Naive B cell (primary cell): ENCODE data around the gene EEFSEC. TPM values are rescaled to one million over a fixed set of nuclear protein-coding genes. Genes with fewer than 3 reads are reported as not detected.
A peak's percentile ranks its signal among the peaks of the same experiment; 100 is the strongest.

Source experiments
- ATAC-seq, 2 donors: fragments of 150-1000 bp; cut with Tn5 transposase; 2 replicates each; pipeline ENCODE4 v1.10.0; 2021; ENCODE audit warnings: low read depth in 2 of 2, mild to moderate bottlenecking in 2 of 2, moderate library complexity in 2 of 2
- DNase-seq: peaks from one replicate; pipeline ENCODE4 v3.0.0; 2022
- H3K27ac Mint-ChIP-seq, 6 donors: one replicate each; pipeline ENCODE4 v1.8.0; 2020 to 2022; ENCODE audit warnings: mild to moderate bottlenecking in 6 of 6, mixed read lengths in 6 of 6, moderate library complexity in 5 of 6, inconsistent platforms in 2 of 6
- H3K27me3 Mint-ChIP-seq, 3 donors: one replicate each; pipeline ENCODE4 v1.8.0; 2021 to 2022; ENCODE audit warnings: mixed read lengths in 3 of 3, mild to moderate bottlenecking in 1 of 3
- H3K36me3 Mint-ChIP-seq, 2 donors: one replicate each; pipeline ENCODE4 v1.8.0; 2020 to 2022; ENCODE audit warnings: mixed read lengths in 2 of 2, inconsistent platforms in 1 of 2, mild to moderate bottlenecking in 1 of 2
- H3K4me1 Mint-ChIP-seq, 3 donors: one replicate each; pipeline ENCODE4 v1.8.0; 2020 to 2022; ENCODE audit warnings: mixed read lengths in 3 of 3, inconsistent platforms in 1 of 3, mild to moderate bottlenecking in 1 of 3, moderate library complexity in 1 of 3
- H3K4me3 Mint-ChIP-seq, 8 donors: one replicate each; pipeline ENCODE4 v1.8.0; 2020 to 2022; ENCODE audit warnings: mild to moderate bottlenecking in 8 of 8, mixed read lengths in 8 of 8, moderate library complexity in 8 of 8, inconsistent platforms in 2 of 8
- H3K9me3 Mint-ChIP-seq, 7 donors: one replicate each; pipeline ENCODE4 v1.8.0; 2020 to 2022; ENCODE audit warnings: mixed read lengths in 7 of 7, mild to moderate bottlenecking in 5 of 7, inconsistent platforms in 2 of 7, moderate library complexity in 1 of 7
- polyA plus RNA-seq, 6 donors: library from polyadenylated mRNA; unstranded; fragments of 300-500 nt; fragmentation: Illumina TruSeq; gene quantifications; one replicate each; pipeline ENCODE4 v1.2.3, GENCODE V29; 2021; ENCODE audit warnings: low read depth in 6 of 6

EEFSEC gene
- polyA plus RNA-seq, 6 donors from 2014 or later: 8.5 to 24.0 (median 20.1) TPM

GRCh38 chr3:128335621-128336296 lies 182.5 kb downstream of the EEFSEC start:
- H3K36me3 Mint-ChIP-seq: peaks cover 32 to 34% of the 10 kb centered on the region in 2 donors
- H3K27me3 Mint-ChIP-seq: no peaks in the 10 kb centered on the region
- peaks cover 0 to 15% (median 0%) of the 10 kb centered on the region in 3 donors for H3K4me1 Mint-ChIP-seq
- DNase-seq: no peak
- no peak for ATAC-seq
- peak overlapping the region in 3 of 6 donors; percentile 38 to 65 (median 65) for H3K27ac Mint-ChIP-seq
- no peak overlapping the region for H3K4me3 Mint-ChIP-seq
- H3K9me3 Mint-ChIP-seq: no peaks in the 10 kb centered on the region

GRCh38 chr3:128336337-128337156 lies 183.3 kb downstream of the EEFSEC start:
- Mint-ChIP-seq H3K9me3 (no peaks in the 10 kb centered on the region), H3K4me3 (no peak overlapping the region), H3K27ac (peak overlapping the region in 1 of 6 donors; percentile 84), H3K4me1 (peaks cover 0 to 15% (median 0%) of the 10 kb centered on the region in 3 donors), H3K27me3 (no peaks in the 10 kb centered on the region), H3K36me3 (peaks cover 34 to 37% of the 10 kb centered on the region in 2 donors)
- ATAC-seq (no peak), DNase-seq (no peak)

GRCh38 chr3:128337305-128337704 lies 184.0 kb downstream of the EEFSEC start:
- Mint-ChIP-seq H3K36me3 (peaks cover 34 to 37% of the 10 kb centered on the region in 2 donors), H3K4me1 (peaks cover 0 to 15% (median 0%) of the 10 kb centered on the region in 3 donors), H3K4me3 (no peak overlapping the region), H3K27ac (no peak overlapping the region), H3K9me3 (no peaks in the 10 kb centered on the region), H3K27me3 (no peaks in the 10 kb centered on the region)
- ATAC-seq (no peak), DNase-seq (no peak)

GRCh38 chr3:128338536-128339330 lies 185.5 kb downstream of the EEFSEC start:
- no peak for DNase-seq
- ATAC-seq: no peak
- H3K36me3 Mint-ChIP-seq: peaks cover 26 to 31% of the 10 kb centered on the region in 2 donors
- no peak overlapping the region for H3K27ac Mint-ChIP-seq
- H3K27me3 Mint-ChIP-seq: no peaks in the 10 kb centered on the region
- H3K4me1 Mint-ChIP-seq: peaks cover 0 to 16% (median 3%) of the 10 kb centered on the region in 3 donors
- no peaks in the 10 kb centered on the region for H3K9me3 Mint-ChIP-seq
- no peak overlapping the region for H3K4me3 Mint-ChIP-seq

GRCh38 chr3:128339491-128340012 lies 186.3 kb downstream of the EEFSEC start:
- DNase-seq: no peak
- H3K27ac Mint-ChIP-seq: no peak overlapping the region
- no peaks in the 10 kb centered on the region for H3K9me3 Mint-ChIP-seq
- no peak overlapping the region for H3K4me3 Mint-ChIP-seq
- H3K36me3 Mint-ChIP-seq: peaks cover 26 to 31% of the 10 kb centered on the region in 2 donors
- H3K4me1 Mint-ChIP-seq: peaks cover 0 to 20% (median 3%) of the 10 kb centered on the region in 3 donors
- no peak for ATAC-seq
- H3K27me3 Mint-ChIP-seq: no peaks in the 10 kb centered on the region

GRCh38 chr3:128340198-128340903 lies 187.1 kb downstream of the EEFSEC start:
- Mint-ChIP-seq H3K27ac (no peak overlapping the region), H3K4me1 (peaks cover 0 to 16% (median 5%) of the 10 kb centered on the region in 3 donors), H3K36me3 (peaks cover 20 to 31% of the 10 kb centered on the region in 2 donors), H3K27me3 (no peaks in the 10 kb centered on the region), H3K4me3 (no peak overlapping the region), H3K9me3 (no peaks in the 10 kb centered on the region)
- DNase-seq (no peak), ATAC-seq (no peak)

GRCh38 chr3:128340904-128341555 lies 187.7 kb downstream of the EEFSEC start:
- no peak overlapping the region for H3K4me3 Mint-ChIP-seq
- DNase-seq: no peak
- H3K9me3 Mint-ChIP-seq: no peaks in the 10 kb centered on the region
- H3K36me3 Mint-ChIP-seq: peaks cover 15 to 29% of the 10 kb centered on the region in 2 donors
- no peaks in the 10 kb centered on the region for H3K27me3 Mint-ChIP-seq
- H3K4me1 Mint-ChIP-seq: peaks cover 0 to 13% (median 5%) of the 10 kb centered on the region in 3 donors
- ATAC-seq: no peak
- H3K27ac Mint-ChIP-seq: peak overlapping the region in 1 of 6 donors; percentile 57

GRCh38 chr3:128341659-128342395 lies 188.5 kb downstream of the EEFSEC start:
- no peaks in the 10 kb centered on the region for H3K27me3 Mint-ChIP-seq
- H3K27ac Mint-ChIP-seq: no peak overlapping the region
- ATAC-seq (no peak), DNase-seq (no peak)
- no peaks in the 10 kb centered on the region for H3K9me3 Mint-ChIP-seq
- H3K4me3 Mint-ChIP-seq: no peak overlapping the region
- peaks cover under 1 to 10% (median 5%) of the 10 kb centered on the region in 3 donors for H3K4me1 Mint-ChIP-seq
- peaks cover 7 to 21% of the 10 kb centered on the region in 2 donors for H3K36me3 Mint-ChIP-seq

GRCh38 chr3:128342701-128343180 lies 189.5 kb downstream of the EEFSEC start:
- Mint-ChIP-seq H3K4me1 (peaks cover 6 to 19% (median 12%) of the 10 kb centered on the region in 3 donors), H3K27ac (peak overlapping the region in 1 of 6 donors; percentile 82), H3K36me3 (peaks cover 0 to 12% of the 10 kb centered on the region in 2 donors), H3K9me3 (no peaks in the 10 kb centered on the region), H3K27me3 (no peaks in the 10 kb centered on the region), H3K4me3 (no peak overlapping the region)
- ATAC-seq: no peak
- no peak for DNase-seq

GRCh38 chr3:128343287-128344051 lies 190.2 kb downstream of the EEFSEC start:
- peaks cover 9 to 21% (median 20%) of the 10 kb centered on the region in 3 donors for H3K4me1 Mint-ChIP-seq
- peak overlapping the region in 1 of 6 donors; percentile 82 for H3K27ac Mint-ChIP-seq
- no peak for ATAC-seq
- H3K9me3 Mint-ChIP-seq: no peaks in the 10 kb centered on the region
- DNase-seq: no peak
- no peak overlapping the region for H3K4me3 Mint-ChIP-seq
- no peaks in the 10 kb centered on the region for H3K27me3 Mint-ChIP-seq
- peaks cover 0 to 10% of the 10 kb centered on the region in 2 donors for H3K36me3 Mint-ChIP-seq
